Right renal cortex interstitium (tissue), 3 donors: ENCODE measurements around the gene TMEM106C. TPM values are rescaled to one million over a fixed set of nuclear protein-coding genes. Genes with fewer than 3 reads are reported as not detected.
"Not testable (repeated sequence)": the region's sequence is repeated elsewhere in the genome, so short reads cannot be mapped to it uniquely, and the experiment has no call there.

Source experiments
- DNase-seq, 3 donors: peaks; one replicate each; pipeline ENCODE4 v3.0.0-alpha.2; 2013; ENCODE audit warnings: low read depth in 3 of 3, low spot score in 2 of 3
- polyA plus RNA-seq, 3 donors: library from polyadenylated mRNA; unstranded; fragments of 120-200 nt; gene quantifications; one replicate each; pipeline ENCODE4 v1.2.1, GENCODE V29; 2013; ENCODE audit not compliant: insufficient read length in 3 of 3

TMEM106C gene
- polyA plus RNA-seq, 3 donors, result 131 to 146 (median 136) TPM

DNA sequence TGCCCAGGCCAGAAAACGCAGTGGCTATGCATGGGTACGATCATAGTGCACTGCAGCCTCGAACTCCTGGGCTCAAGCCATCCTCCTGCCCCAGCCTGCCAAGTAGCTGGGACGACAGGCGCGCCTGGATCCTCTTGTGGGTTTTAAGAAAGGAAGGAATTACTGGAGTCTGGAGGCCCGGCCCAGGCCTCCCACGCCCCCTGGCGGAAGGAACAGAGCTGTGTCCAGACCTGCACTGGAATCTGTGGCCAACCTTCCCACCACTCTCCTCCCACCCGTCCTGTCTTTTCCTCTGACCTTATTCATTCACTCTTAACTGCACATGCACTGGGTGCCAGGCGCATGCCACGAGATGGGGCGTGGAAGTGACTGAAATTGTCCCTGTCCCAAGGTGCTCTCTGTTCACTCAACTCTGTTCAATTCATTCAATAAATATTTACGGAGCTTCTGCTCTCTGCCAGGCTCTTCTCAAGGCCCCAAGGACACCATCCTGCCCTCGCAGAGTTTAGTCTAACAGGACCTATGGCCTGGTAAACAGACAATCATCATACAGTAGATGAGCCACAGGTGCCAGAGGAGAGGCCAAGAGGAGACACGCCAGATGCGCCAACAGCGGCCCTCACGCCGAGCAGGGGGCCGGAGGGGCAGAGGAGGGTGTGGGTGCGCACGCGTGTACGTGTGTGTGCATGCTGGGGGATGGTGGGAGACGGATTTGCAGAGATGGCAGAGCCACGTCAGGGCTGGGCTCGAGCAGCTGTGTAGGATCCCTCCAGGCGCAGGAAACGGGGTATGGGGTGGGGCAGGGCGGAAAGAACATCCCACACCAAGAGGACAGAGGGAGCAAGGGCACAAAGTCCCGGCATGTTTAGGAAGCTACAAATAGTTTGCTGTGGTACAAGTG lies 13.7 kb upstream of the TMEM106C start:
- DNase-seq, result no peak

- DNase-seq, result no peak
Observed at GRCh38 chr12:47950856-47951468, 12.4 kb upstream of the TMEM106C start.

- no peak for DNase-seq
Observed at GRCh38 chr12:47954058-47954457, 9.3 kb upstream of the TMEM106C start.

GRCh38 chr12:47954467-47955045 lies 8.8 kb upstream of the TMEM106C start:
- DNase-seq, result no peak

DNA sequence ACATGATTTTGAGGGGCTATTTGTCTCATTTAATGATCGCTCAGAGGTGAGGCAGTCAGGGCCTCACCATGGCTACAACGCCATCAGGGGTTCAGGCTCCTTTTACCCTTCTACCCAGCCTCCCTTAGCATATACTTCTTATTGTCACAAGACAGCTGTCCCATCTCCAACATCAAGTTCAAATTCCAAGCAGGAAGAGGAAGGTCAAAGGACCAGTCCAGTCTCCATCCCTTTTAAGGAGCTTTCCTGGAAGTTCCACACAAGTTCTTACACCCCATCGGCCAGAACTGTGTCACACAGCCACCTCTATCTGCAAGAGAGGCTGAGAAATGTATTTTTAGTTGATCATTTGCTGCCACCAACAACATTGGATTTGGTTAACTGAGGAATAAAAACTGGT lies 8.3 kb upstream of the TMEM106C start:
- DNase-seq, result no peak

GRCh38 chr12:47957671-47958070 lies 5.7 kb upstream of the TMEM106C start:
- not testable (repeated sequence) for DNase-seq

GRCh38 chr12:47962198-47962597 lies 1.2 kb upstream of the TMEM106C start:
- no peak for DNase-seq

GRCh38 chr12:47964106-47964728 lies 821 bp downstream of the TMEM106C start:
- no peak for DNase-seq

DNA sequence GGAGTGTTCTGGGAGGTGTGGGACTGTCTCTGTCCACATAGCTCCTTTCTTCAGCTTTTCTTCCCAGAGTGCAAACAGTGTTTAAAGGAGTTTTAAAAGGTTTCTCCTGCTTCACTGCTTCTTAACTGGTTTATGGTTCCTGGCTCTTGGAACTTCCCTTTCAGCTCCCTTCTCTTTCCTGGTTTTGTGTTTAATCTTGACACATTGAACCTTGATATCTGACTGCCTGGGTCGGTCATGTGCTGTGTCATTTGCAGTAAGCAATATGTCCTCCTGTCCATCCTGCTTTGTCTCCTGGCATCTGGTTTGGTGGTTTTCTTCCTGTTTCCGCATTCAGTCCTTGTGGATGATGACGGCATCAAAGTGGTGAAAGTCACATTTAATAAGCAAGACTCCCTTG lies 2.2 kb downstream of the TMEM106C start:
- DNase-seq, result no peak

- no peak for DNase-seq
Observed at GRCh38 chr12:47967461-47968321, 4.3 kb downstream of the TMEM106C start.

GRCh38 chr12:47969845-47970244 lies 6.4 kb downstream of the TMEM106C start:
- no peak for DNase-seq

DNA sequence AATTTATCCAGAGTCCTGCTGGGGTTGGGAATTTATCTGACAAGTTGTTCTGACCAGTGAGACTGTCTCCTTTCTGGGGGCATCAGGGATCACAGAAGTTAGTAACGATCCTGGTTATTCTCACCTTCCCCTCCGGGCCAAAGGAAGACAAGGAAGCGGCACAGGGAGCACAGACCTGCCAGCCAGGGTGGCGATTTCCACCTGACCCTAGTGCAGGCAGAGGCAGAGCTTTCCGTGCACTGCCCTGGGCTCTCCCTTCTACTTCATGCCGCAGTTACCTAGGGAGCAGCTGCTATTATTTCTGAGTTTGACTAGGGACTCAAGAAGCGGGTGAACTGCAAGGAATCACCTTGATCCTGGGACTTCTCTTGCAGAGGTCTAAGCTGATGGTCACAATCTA lies 7.4 kb downstream of the TMEM106C start:
- DNase-seq, result no peak

- DNase-seq, result no peak
Observed at GRCh38 chr12:47972895-47973294, 9.5 kb downstream of the TMEM106C start.

GRCh38 chr12:47973870-47974269 lies 10.5 kb downstream of the TMEM106C start:
- DNase-seq, result no peak

DNA sequence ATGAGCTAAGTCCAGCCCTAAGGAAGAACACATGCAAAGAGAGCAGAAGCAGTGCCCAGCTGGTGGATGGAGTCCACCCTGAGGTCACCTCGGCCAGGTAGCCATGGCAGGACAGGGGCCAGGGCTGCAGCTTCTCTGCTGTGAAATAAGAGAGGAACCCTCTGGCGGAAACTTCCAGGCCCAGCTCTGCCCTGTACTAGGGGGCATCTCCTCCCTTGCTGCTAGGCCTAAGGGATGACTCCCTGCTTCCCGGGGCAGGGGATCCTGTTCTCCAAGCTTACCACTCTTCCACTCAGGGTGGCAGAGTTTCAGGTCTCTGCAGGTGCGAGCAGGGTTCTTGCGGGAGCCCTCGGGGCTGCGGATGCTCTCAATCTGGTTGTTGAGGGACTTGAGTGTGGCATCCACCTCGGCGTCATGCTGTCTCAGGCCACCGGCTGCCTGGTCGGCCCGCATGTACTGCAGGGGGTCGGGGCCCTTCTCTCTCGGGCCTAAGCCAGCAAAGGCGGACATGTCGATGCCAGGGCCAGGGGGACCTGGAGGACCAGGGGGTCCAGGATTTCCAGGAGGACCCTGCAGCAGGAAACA lies 11.7 kb downstream of the TMEM106C start:
- DNase-seq, result no peak

GRCh38 chr12:47975816-47976215 lies 12.4 kb downstream of the TMEM106C start:
- no peak for DNase-seq

DNA sequence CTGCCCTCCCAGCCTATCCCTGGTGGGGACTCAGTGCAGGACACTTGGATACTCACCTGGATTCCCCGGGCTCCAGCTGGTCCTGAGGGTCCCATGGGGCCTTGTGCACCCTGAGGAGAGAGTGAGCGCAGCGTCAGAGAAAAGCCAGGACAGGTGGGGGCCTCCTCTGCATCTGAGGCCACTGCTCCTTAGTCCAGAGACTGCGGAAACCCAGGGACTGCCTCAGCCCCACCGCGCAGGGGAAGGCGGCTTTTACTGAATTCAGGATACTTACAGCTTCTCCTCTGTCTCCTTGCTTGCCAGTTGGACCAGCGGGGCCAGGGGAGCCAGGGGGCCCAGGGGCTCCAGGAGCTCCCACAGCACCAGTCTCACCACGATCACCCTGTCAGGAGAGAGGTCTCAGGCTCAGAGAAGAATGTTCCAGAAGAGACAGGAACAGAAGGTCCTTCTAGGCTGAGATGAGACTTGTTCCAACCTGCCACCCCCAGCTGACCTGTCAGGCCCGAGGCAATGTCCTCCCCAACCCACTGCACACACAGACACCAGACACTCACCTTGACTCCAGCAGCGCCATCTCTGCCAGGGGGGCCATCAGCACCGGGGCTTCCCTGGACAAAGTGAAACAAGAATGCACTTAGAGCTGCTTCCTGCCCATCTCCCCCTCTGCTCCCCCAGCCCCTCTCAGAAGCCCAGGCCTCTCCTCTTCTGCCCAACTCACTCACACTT lies 13.8 kb downstream of the TMEM106C start:
- no peak for DNase-seq

DNA sequence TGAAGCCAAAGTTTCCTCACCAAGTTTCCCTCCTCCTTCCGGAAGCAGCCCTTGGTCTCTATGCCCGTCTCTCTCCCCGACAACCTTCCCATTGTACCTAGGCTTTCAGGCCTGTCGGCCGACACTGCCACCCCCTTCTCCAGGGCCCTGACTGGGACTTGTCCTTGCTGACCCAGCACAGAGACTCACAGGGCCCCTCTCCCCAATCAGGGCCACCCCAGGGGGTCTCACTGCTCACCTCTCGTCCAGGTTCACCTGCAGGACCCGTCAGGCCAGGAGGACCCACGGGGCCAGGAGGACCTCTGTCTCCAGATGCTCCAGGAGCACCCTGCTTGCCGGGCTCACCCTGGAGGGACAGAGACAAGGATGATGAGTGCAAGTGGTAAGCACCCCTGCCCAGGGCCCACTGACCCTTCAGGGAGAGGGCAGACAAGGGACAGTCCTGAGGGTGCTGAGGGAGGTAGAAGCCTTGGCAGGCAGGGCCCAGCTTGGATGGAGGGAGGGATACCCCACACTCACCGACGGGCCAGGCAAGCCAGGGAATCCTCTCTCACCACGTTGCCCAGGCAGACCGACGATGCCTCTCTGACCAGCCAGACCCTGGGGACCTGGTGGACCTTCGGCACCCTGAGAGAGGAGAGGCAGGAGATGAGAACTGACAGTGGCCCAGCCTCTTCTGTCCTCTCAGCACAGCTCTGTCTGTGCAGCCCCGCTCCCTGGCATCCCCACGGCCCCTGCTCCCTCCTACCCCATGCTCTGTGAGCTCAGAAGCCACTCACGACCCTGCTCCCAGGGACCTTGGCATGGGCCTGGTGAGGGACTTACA lies 14.6 kb downstream of the TMEM106C start:
- DNase-seq, result no peak

DNA sequence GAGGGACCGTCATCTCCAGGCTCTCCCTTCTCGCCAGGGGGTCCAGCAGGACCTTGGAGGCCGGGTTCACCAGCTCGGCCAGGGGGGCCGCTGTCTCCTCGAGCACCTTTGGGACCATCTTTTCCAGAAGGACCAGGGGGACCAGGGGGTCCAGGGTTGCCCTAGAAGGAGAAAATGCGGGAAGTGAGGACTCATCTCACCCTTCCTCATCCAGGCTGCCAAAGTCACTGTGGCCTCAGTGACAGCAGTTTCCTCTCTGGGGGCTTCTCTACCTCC lies 15.1 kb downstream of the TMEM106C start:
- DNase-seq, result no peak
